ENCODE data around the gene MED29. TPM values are rescaled to one million over a fixed set of nuclear protein-coding genes. Genes with fewer than 3 reads are reported as not detected.

MED29 gene
- total and polyA plus RNA-seq, 2 of the 13 experiments (the other 11 are each of a cell fraction or from before 2014, with no cell fraction given), result 14.0 to 19.7 TPM

GRCh38 chr19:39397360-39398296 is 6.5 kb downstream of the MED29 start (continued):
- TF ChIP-seq HIC2 (CRISPR knock-in tag; IDR thresholded peaks at IDR 0.05; ENCODE audit: low read depth) (peak; percentile 85), ZHX2 (IDR thresholded peaks at IDR 0.05; ENCODE audit: low read depth) (peak; percentile 40; the same call in 1 of the 2 replicates), ZHX2 (CRISPR knock-in tag; IDR thresholded peaks at IDR 0.05; ENCODE audit: borderline replicate concordance) (no peak), PHF20 (CRISPR knock-in tag; IDR thresholded peaks at IDR 0.05) (peak; percentile 43; the same call in 1 of the 2 replicates), SPEN (CRISPR knock-in tag; IDR thresholded peaks at IDR 0.05; ENCODE audit: low read depth) (peak; percentile 91), ZNF781 (CRISPR knock-in tag; IDR thresholded peaks at IDR 0.05; ENCODE audit: borderline replicate concordance, not compliant biosample characterization) (peak; percentile 40), PAXIP1 (CRISPR knock-in tag; conservative IDR thresholded peaks at IDR 0.05) (peak; percentile 98), PATZ1 (CRISPR knock-in tag; IDR thresholded peaks at IDR 0.05) (peak; percentile 93), ZNF562 (CRISPR knock-in tag; IDR thresholded peaks at IDR 0.05; ENCODE audit: borderline replicate concordance) (no peak), CENPT (CRISPR knock-in tag; IDR thresholded peaks at IDR 0.05; ENCODE audit: low read depth) (no peak), FOXM1 (CRISPR knock-in tag; IDR thresholded peaks at IDR 0.05) (no peak), MAF1 (CRISPR knock-in tag; IDR thresholded peaks at IDR 0.05; ENCODE audit: borderline replicate concordance) (no peak), FIP1L1 (IDR thresholded peaks at IDR 0.05; ENCODE audit: borderline replicate concordance, insufficient read depth, low read depth, low read length) (no peak)

Data from HepG2 (cell line).